ENCODE measurements around the gene SHISA2.
"Not testable (repeated sequence)": the region's sequence is repeated elsewhere in the genome, so short reads cannot be mapped to it uniquely, and the experiment has no call there.

- TF ChIP-seq, protein P1, sequence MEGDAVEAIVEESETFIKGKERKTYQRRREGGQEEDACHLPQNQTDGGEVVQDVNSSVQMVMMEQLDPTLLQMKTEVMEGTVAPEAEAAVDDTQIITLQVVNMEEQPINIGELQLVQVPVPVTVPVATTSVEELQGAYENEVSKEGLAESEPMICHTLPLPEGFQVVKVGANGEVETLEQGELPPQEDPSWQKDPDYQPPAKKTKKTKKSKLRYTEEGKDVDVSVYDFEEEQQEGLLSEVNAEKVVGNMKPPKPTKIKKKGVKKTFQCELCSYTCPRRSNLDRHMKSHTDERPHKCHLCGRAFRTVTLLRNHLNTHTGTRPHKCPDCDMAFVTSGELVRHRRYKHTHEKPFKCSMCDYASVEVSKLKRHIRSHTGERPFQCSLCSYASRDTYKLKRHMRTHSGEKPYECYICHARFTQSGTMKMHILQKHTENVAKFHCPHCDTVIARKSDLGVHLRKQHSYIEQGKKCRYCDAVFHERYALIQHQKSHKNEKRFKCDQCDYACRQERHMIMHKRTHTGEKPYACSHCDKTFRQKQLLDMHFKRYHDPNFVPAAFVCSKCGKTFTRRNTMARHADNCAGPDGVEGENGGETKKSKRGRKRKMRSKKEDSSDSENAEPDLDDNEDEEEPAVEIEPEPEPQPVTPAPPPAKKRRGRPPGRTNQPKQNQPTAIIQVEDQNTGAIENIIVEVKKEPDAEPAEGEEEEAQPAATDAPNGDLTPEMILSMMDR (IDR thresholded peaks at IDR 0.05) = not testable (repeated sequence)
- TF ChIP-seq POLR2A (IDR thresholded peaks at IDR 0.05) = not testable (repeated sequence)
Observed at GRCh38 chr13:26072335-26072734, 20.5 kb upstream of the SHISA2 start.
